Activated CD8-positive, alpha-beta T cell treated with anti-CD3 and anti-CD28 coated beads, Interleukin-2, amount 10 ng/mL, durations not matched to agents 7 days and 5 days (primary cell): ENCODE results near the gene KL. TPM values are rescaled to one million over a fixed set of nuclear protein-coding genes. Genes with fewer than 3 reads are reported as not detected.

Source experiments
- ATAC-seq: fragments of 150-1000 bp; cut with Tn5 transposase; one replicate; pipeline ENCODE4 v1.10.0; 2021; ENCODE audit warnings: moderate library complexity
- CTCF ChIA-PET: fragments of 350-600 bp; sonication (Branson Sonifier 250); formaldehyde crosslinking; loops from one replicate; lab custom pipeline; 2021; ENCODE audit warnings: antibody characterized with exemption; lab: Charles Lee
- POLR2A ChIA-PET: fragments of 350-600 bp; sonication (Branson Sonifier 250); formaldehyde crosslinking; loops from one replicate; lab custom pipeline; 2021; ENCODE audit warnings: antibody characterized with exemption; lab: Charles Lee
- DNase-seq: peaks from one replicate; pipeline ENCODE4 v3.0.0-alpha.2; 2020
- H3K27ac Mint-ChIP-seq: one replicate; pipeline ENCODE4 v1.8.0; 2021; ENCODE audit warnings: mild to moderate bottlenecking, mixed read lengths
- H3K27me3 Mint-ChIP-seq: one replicate; pipeline ENCODE4 v1.8.0; 2021; ENCODE audit warnings: low read depth, mixed read lengths
- H3K36me3 Mint-ChIP-seq: one replicate; pipeline ENCODE4 v1.8.0; 2021; ENCODE audit warnings: low read depth, mixed read lengths
- H3K4me1 Mint-ChIP-seq: one replicate; pipeline ENCODE4 v1.8.0; 2021; ENCODE audit warnings: low read depth, mixed read lengths
- H3K4me3 Mint-ChIP-seq: one replicate; pipeline ENCODE4 v1.8.0; 2021; ENCODE audit warnings: mild to moderate bottlenecking, mixed read lengths
- H3K9me3 Mint-ChIP-seq: one replicate; pipeline ENCODE4 v1.8.0; 2022; ENCODE audit warnings: mixed read lengths; ENCODE audit not compliant: insufficient read depth
- total RNA-seq, 2 experiments: library from RNA; stranded (reverse); gene quantifications; one replicate each; pipeline ENCODE4 v1.2.3, GENCODE V29; 2021

KL gene
- total RNA-seq, 2 experiments from 2014 or later = 0.11 to 0.13 TPM

DNA sequence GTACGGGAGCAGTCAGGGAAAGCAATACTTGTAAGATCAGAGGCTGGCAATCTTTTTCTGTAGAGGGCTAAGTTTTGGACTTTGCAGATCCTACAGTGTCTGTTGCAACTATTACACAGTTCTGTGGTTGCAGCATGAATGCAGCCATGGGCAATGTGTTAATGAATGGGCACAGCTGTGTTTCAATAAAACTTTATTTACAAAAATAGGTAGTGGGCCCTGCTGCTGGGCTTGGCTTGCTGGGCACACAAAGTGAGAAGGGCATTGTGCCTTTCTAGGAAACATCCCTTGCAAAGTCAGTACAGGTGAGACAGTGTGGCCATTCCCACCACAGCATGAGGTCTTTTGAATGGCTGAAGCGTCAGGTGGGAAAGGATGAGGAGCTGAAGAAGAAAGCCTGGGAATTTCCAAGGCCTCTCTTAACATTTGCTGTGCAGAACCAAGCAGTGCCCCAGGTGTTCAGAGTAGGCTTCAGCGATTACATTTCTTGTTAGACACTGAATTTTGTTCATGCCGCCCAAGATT lies 9.1 kb downstream of the KL start:
- no peak overlapping the region for H3K27ac Mint-ChIP-seq
- H3K4me1 Mint-ChIP-seq = no peaks in the 10 kb centered on the region
- H3K4me3 Mint-ChIP-seq = no peak overlapping the region
- ATAC-seq (no peak), DNase-seq (no peak)
- no peaks in the 10 kb centered on the region for H3K36me3 Mint-ChIP-seq
- peaks cover 30% of the 10 kb centered on the region for H3K27me3 Mint-ChIP-seq
- ChIA-PET CTCF (no interaction called here), POLR2A (no interaction called here)
- no peaks in the 10 kb centered on the region for H3K9me3 Mint-ChIP-seq

DNA sequence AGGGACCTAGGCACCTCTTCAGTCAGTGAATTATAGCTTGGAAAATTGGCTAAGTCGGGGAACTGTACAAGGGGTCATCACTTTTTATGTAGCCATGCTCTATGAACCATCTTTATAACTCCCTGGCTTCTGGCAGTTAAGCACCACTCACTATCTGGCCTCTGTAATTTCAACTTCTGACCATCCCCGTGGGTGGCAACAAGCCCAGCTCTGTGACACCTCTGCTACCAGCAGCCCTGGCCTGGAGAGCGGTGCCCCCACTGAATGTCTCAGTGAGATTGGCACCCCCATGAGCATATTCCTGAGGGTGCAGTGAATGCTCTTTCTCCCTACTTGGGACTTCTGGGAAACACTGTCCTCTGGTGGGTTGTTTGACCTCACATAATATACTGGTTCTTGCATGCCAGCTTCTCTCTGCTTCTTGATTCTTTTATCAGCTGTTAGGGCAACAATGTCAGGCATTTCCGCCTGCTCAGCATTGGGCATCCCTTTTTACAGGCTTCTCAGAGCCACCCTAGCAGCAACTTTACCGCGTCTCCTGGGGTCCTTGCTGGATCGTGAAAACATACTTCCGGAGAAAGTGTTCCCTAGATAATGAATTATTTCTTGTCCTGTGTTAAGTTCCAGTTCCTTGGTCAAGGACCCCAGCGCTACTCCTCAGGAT lies 10.4 kb downstream of the KL start:
- Mint-ChIP-seq H3K36me3 (no peaks in the 10 kb centered on the region), H3K9me3 (peaks cover 3% of the 10 kb centered on the region), H3K4me3 (no peak overlapping the region), H3K4me1 (no peaks in the 10 kb centered on the region), H3K27ac (no peak overlapping the region), H3K27me3 (peaks cover 22% of the 10 kb centered on the region)
- ATAC-seq (no peak), DNase-seq (no peak)
- ChIA-PET POLR2A (interaction anchor here (0.9 kb wide), 1 partner anchor 9 kb away, joined by 3 read pairs; no protein-coding TSS in a partner anchor), CTCF (interaction anchor here (0.8 kb wide), 1 partner anchor 9 kb away, joined by 3 read pairs; no protein-coding TSS in a partner anchor)

DNA sequence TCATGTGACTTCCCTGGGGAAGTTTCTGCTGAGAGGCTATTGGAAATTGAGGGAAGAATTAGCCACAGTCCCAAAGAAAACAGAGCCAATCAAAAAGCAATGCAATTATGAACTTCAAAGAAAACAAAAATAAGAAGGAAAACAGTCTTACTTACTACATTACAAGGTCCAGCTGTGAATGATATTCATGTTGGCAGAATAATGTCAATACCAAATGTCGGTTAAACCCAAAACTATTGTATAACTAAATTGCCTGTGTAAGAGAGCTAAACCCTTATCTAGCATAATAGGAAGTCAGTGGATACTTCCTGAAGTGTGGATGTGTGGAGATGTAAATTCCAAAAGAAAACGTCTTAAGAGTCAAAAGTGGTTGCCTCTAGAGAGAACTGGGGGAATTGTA lies 12.4 kb downstream of the KL start:
- ATAC-seq = no peak
- peaks cover 12% of the 10 kb centered on the region for H3K4me1 Mint-ChIP-seq
- POLR2A ChIA-PET = no interaction called here

DNA sequence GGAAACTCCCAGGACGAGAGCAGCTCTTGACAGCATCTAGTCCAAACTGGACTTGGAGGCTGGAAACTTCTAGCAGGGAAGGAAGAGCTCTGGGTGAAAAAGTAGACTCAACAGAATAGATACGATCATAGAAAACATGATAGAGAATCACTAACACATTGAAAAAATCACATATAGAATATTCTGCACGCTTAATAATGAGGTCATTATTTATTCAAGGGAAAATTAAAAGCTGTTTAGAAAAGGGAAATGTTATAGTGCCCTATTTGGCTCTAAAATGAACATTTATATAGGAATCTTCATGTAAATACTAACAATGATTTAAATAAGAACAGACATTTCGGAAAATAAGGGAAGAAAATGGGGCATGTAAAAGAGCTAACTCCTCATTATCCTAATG lies 15.1 kb downstream of the KL start:
- DNase-seq (no peak), ATAC-seq (no peak)
- Mint-ChIP-seq H3K36me3 (peaks cover 11% of the 10 kb centered on the region), H3K9me3 (peaks cover 21% of the 10 kb centered on the region), H3K27ac (no peak overlapping the region), H3K4me3 (no peak overlapping the region), H3K27me3 (peaks cover 14% of the 10 kb centered on the region), H3K4me1 (peaks cover 14% of the 10 kb centered on the region)
- ChIA-PET CTCF (interaction anchor here (0.6 kb wide), 1 partner anchor 784 kb away, joined by 3 read pairs; no protein-coding TSS in a partner anchor), POLR2A (no interaction called here)

More for the DNA sequence above, 12.4 kb downstream of the KL start:
- H3K9me3 Mint-ChIP-seq = peaks cover 13% of the 10 kb centered on the region
- H3K4me3 Mint-ChIP-seq = no peak overlapping the region
- H3K27me3 Mint-ChIP-seq = peaks cover 17% of the 10 kb centered on the region
- no peak overlapping the region for H3K27ac Mint-ChIP-seq
- CTCF ChIA-PET = interaction anchor here (1.4 kb wide), 1 partner anchor 11 kb away, joined by 3 read pairs; no protein-coding TSS in a partner anchor
- peaks cover 9% of the 10 kb centered on the region for H3K36me3 Mint-ChIP-seq
- DNase-seq = no peak

DNA sequence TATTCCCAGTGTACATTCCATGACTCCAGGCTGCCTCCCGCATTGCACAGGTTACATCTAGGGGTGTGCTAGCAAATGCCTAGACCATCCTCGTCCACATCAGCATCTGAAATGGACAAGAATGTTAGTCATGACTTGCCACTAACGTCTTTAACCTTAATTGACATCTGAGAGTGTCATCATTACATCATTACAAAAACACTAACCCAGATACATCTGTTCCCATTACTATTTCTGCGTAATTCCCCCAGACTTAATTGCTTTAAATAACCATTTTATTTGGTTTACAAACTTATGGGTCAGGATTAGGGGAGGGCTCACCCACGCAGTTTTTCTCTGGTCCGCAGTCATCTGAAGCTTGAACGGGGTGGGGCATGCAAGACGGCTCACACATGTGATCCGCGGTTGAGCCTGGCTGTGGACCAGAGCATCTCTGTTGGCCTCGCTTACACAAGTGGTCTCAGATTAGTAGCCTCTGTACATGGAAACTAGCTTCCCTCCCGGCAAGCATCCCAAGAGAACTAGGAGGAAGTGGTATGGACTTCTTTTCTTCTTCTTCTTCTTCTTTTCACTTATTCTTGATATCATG lies 15.9 kb downstream of the KL start:
- Mint-ChIP-seq H3K27me3 (peaks cover 15% of the 10 kb centered on the region), H3K9me3 (peaks cover 21% of the 10 kb centered on the region), H3K4me1 (peaks cover 14% of the 10 kb centered on the region), H3K27ac (no peak overlapping the region), H3K4me3 (no peak overlapping the region), H3K36me3 (peaks cover 11% of the 10 kb centered on the region)
- no peak for DNase-seq
- no peak for ATAC-seq
- CTCF ChIA-PET = interaction anchor here (1.0 kb wide), 1 partner anchor 446 kb away, joined by 3 read pairs; the partner anchor contains the start of gene PDS5B
- POLR2A ChIA-PET = no interaction called here

DNA sequence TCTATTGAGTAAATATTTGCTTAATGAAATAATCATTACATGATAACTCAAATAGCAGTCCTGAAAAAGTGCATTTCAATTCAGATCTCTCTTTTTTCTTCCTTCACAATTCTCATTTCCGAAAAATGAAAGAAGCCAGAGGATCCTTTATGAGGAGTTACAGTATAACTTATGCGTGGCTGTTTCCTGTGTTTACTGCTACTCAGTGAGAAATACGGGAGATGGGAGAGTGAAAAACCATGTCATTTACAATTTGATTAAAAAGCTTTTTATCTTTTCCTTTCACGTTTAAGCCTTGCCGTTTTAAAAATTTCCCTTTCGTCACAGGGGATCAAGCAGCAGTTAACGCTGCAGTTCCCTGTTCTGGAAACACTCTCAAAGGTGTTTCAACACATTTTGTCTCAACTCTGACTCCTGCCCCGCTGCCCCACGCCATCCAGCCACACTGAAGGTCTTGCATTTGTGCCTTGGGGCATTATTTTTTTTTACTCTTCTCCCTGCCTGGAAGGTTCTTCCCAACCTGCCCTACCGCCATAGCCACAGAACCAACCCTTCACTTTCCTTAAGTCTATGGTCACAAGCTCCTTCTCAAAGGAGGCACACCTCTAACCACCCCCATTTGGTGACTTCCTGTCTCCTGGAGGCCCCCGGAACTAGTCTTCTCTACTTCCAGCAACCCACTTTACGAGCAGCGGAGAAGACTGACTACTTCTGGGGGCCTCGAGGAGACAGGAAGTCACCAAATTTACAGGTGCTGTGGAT lies 17.0 kb downstream of the KL start:
- ATAC-seq = peak; percentile 90
- Mint-ChIP-seq H3K4me3 (peak overlapping the region; percentile 63), H3K9me3 (peaks cover 21% of the 10 kb centered on the region), H3K36me3 (peaks cover 11% of the 10 kb centered on the region), H3K4me1 (peaks cover 14% of the 10 kb centered on the region), H3K27ac (peak overlapping the region; percentile 90), H3K27me3 (peaks cover 18% of the 10 kb centered on the region)
- ChIA-PET POLR2A (no interaction called here), CTCF (interaction anchor here (1.0 to 1.4 kb wide), 3 partner anchors 15 to 510 kb away, joined by 3 to 5 read pairs (median 4); partner anchors contain the start of gene PDS5B)
- peak; percentile 64 for DNase-seq

DNA sequence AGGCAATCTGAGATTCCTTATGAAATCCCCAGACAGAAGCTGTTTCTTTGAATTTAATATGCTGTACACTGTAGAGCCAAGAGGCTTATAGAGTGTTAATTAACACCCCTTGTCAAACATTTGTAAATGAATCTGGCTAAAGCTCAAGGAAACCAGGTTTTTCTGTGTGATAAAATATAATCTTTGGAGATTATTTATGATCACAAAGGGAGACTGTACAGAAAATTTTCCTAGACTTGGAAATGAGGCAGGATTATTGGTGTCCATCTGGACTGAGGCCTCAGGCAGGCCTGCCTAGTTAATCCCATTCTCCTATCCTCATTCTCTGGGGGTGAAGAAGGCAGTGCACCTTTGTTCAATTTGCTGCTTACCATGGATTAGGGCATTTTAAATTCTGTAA lies 17.8 kb downstream of the KL start:
- no peak for DNase-seq
- CTCF ChIA-PET = interaction anchor here (1.3 to 1.4 kb wide), 2 partner anchors 16 to 509 kb away, joined by 4 to 5 read pairs; no protein-coding TSS in a partner anchor
- H3K4me3 Mint-ChIP-seq = no peak overlapping the region
- H3K27me3 Mint-ChIP-seq = peaks cover 14% of the 10 kb centered on the region
- peaks cover 21% of the 10 kb centered on the region for H3K9me3 Mint-ChIP-seq
- peaks cover 14% of the 10 kb centered on the region for H3K4me1 Mint-ChIP-seq
- peaks cover 11% of the 10 kb centered on the region for H3K36me3 Mint-ChIP-seq
- POLR2A ChIA-PET = no interaction called here
- no peak overlapping the region for H3K27ac Mint-ChIP-seq
- no peak for ATAC-seq

DNA sequence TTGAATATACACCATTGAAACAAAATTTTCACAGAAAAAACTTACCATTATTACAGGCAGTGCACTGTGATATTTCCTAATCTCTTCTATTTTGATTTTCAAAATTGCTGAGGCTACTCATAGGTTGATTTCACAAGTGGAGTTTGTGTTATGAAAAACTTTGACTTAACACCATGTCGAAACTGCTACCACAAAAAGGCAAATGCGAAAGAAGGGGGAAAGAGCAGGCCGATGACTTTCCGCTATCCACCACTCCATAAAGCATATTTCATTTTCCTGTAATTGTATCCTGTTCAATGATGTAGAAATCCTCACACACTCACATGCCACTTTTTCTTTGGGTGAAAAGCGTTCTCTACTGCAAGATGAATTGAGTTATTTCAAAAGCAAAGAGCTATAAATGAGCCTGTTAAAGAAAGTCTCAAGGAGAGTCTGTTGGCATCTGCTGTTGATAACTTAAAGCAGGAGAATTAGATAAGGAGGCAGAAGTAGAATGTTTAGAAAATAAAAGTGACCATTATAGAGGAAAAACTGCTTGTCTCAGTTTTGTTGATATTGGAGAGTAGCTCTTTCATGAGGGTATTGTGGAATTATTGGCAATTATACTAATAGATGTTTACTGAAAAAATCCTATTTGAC lies 18.8 kb downstream of the KL start:
- peaks cover 15% of the 10 kb centered on the region for H3K27me3 Mint-ChIP-seq
- H3K36me3 Mint-ChIP-seq = peaks cover 11% of the 10 kb centered on the region
- H3K4me3 Mint-ChIP-seq = no peak overlapping the region
- no peak overlapping the region for H3K27ac Mint-ChIP-seq
- H3K9me3 Mint-ChIP-seq = peaks cover 21% of the 10 kb centered on the region
- CTCF ChIA-PET = no interaction called here
- POLR2A ChIA-PET = no interaction called here
- H3K4me1 Mint-ChIP-seq = peaks cover 14% of the 10 kb centered on the region
- ATAC-seq (no peak), DNase-seq (no peak)

DNA sequence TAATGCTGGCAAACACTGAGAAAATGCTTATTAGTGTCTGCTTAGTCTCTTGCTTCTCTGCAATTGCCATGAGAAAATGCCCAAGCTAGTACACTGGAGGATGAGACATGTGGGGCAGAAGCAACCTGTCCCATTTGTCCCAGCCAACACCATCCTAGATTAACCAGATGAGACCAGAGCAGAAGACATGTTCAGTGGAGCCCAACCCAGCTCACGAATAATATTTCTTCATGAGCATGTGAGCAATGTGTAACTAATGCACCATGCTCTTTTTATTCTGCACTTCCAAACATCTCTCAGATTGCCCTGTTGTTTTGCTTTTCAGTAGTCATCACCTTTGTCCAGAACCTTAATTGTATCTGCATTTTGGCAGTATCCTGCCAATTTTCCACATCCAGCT lies 21.4 kb downstream of the KL start:
- Mint-ChIP-seq H3K27ac (no peak overlapping the region), H3K4me3 (no peak overlapping the region), H3K4me1 (peaks cover 11% of the 10 kb centered on the region), H3K36me3 (peaks cover 9% of the 10 kb centered on the region), H3K27me3 (peaks cover 19% of the 10 kb centered on the region), H3K9me3 (peaks cover 12% of the 10 kb centered on the region)
- DNase-seq = no peak
- ATAC-seq = no peak
- CTCF ChIA-PET = no interaction called here
- POLR2A ChIA-PET = no interaction called here

DNA sequence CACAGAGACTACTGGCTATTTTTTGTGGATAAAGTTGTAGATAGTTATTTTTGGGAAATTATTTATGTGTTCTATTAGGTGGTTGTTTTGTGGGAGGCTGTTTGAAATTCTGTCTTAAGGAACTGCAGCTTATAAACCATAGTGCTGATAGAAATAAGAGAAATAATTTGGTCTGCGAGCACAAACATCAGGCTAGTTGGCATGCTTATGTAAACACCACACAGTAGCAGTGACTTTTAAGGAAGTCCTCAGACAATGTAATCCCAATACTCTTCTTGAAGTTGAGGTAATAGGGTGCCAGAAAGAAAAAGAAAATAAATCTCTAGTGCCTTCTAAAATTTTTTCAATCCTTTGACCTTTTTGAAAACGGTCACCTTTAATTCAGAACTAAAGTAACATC lies 23.9 kb downstream of the KL start:
- ATAC-seq = no peak
- POLR2A ChIA-PET = no interaction called here
- Mint-ChIP-seq H3K4me1 (no peaks in the 10 kb centered on the region), H3K9me3 (peaks cover 1% of the 10 kb centered on the region), H3K36me3 (no peaks in the 10 kb centered on the region), H3K27ac (no peak overlapping the region), H3K4me3 (no peak overlapping the region), H3K27me3 (peaks cover 20% of the 10 kb centered on the region)
- no peak for DNase-seq
- CTCF ChIA-PET = no interaction called here

DNA sequence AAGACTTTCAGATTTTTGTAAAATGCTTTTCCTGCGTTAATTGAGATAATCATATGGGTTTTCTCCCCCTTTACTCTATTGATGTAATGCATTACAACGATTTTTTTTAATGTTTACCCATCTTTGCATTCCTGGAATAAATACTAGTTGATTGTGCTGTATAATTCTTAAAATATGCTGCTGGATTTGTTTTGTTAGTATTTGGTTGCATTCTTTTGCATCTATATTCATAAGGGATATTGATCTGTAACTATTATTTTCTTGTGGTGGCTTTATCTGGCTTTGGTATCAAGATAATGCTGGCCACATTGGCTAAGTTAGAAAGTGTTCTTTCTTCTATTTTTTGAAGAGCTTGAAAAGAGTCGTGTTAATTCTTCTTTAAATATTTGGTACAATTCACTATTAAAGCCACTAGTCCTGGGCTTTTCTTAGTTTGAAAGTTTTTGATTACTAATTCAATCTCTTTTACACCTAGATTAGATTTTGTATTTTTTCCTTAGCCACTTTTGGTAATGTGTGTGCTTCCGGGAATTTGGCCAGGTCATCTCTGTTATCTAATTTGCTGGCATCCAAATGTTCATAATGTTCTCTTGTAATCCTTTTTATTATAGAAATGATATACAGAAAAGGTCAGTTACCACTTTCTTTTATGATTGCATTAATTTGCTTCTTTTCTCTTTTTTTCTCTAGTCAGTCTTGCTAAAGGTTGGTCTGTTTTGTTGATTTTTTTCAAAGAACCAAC lies 29.8 kb downstream of the KL start:
- POLR2A ChIA-PET = no interaction called here
- DNase-seq (no peak), ATAC-seq (no peak)
- no peaks in the 10 kb centered on the region for H3K4me1 Mint-ChIP-seq
- CTCF ChIA-PET = no interaction called here
- H3K27me3 Mint-ChIP-seq = peaks cover 20% of the 10 kb centered on the region
- no peaks in the 10 kb centered on the region for H3K9me3 Mint-ChIP-seq
- no peak overlapping the region for H3K4me3 Mint-ChIP-seq
- no peaks in the 10 kb centered on the region for H3K36me3 Mint-ChIP-seq
- no peak overlapping the region for H3K27ac Mint-ChIP-seq
